Transverse colon (tissue), 4 donors: ENCODE data around the gene SLC35B2. TPM values are rescaled to one million over a fixed set of nuclear protein-coding genes. Genes with fewer than 3 reads are reported as not detected.

ENCODE experiments used
- DNase-seq: peaks from one replicate; pipeline ENCODE4 v3.0.0-alpha.2; 2019
- H3K27ac ChIP-seq, 4 donors: fragments of 200-600 bp; sonication (generic); 2 replicates each; pipeline ENCODE4 v1.5.1; 2016 to 2018; ENCODE audit warnings: inconsistent platforms in 4 of 4
- H3K27me3 ChIP-seq: fragments of 200-600 bp; sonication (generic); 2 replicates; pipeline ENCODE4 v1.5.1; 2017; ENCODE audit warnings: inconsistent platforms
- H3K36me3 ChIP-seq, 4 donors: fragments of 200-600 bp; sonication (generic); 2 replicates each; pipeline ENCODE4 v1.5.1; 2017 to 2019; ENCODE audit warnings: inconsistent platforms in 4 of 4
- H3K4me1 ChIP-seq, 4 donors: fragments of 200-600 bp; sonication (generic); 2 replicates each; pipeline ENCODE4 v1.5.1; 2017 to 2020; ENCODE audit warnings: inconsistent platforms in 4 of 4
- H3K4me3 ChIP-seq, 4 donors: fragments of 200-600 bp; sonication (generic); 1 replicate in 1 of 4; 2 replicates in 3 of 4; pipeline versions ENCODE4 v1.5.1 to v1.6.1; 2017 to 2019; ENCODE audit warnings: inconsistent platforms in 4 of 4
- H3K9me3 ChIP-seq, 2 donors: fragments of 200-600 bp; sonication (generic); 2 replicates each; pipeline ENCODE4 v1.5.1; 2017 to 2019; ENCODE audit warnings: inconsistent platforms in 2 of 2
- CTCF ChIP-seq, 5 experiments: fragments of 200-600 bp in 3 of 5; fragments of 450-650 bp in 2 of 5; sonication (generic) in 3 of 5; IDR thresholded peaks; 1 replicate in 2 of 5; 2 replicates in 3 of 5; pipeline ENCODE4 v1.5.1; 2016 to 2017; ENCODE audit warnings: antibody characterized with exemption in 5 of 5, inconsistent platforms in 3 of 5, mild to moderate bottlenecking in 2 of 5, moderate library complexity in 1 of 5
- EP300 ChIP-seq: sonication (generic); formaldehyde crosslinking; IDR thresholded peaks from one replicate; pipeline ENCODE4 v1.6.1; 2017; ENCODE audit warnings: antibody characterized with exemption, low read depth
- POLR2A ChIP-seq: fragments of 450-650 bp; IDR thresholded peaks from one replicate; pipeline ENCODE4 v1.6.1; 2016; ENCODE audit warnings: antibody characterized with exemption, mild to moderate bottlenecking, moderate library complexity
- POLR2AphosphoS5 ChIP-seq, 3 donors: sonication (generic); formaldehyde crosslinking; IDR thresholded peaks; one replicate each; pipeline ENCODE4 v1.6.1; 2016; ENCODE audit warnings: antibody characterized with exemption in 3 of 3
- WGBS, 2 donors: methylation state at CpG; one replicate each; pipeline ENCODE4 v1.1.5; 2018; ENCODE audit warnings: low coverage in 1 of 2; 5-methylcytosine and 5-hydroxymethylcytosine counted together
- in situ Hi-C, 4 donors: fragments of 200-750 bp; cut with MboI; loops; one replicate each; pipeline versions ENCODE4 v1.15.0 to v1.15.1; 2017; ENCODE audit warnings: low sequenced_read_pairs in 3 of 4, low pct_ligation_motif_present in 1 of 4, low pct_unique_long_range_greater_than_20kb in 1 of 4
- intact Hi-C: fragments of 100-400 bp; cut with DNase I; formaldehyde crosslinking; loops from one replicate; pipeline ENCODE4 v1.15.1; 2023; ENCODE audit warnings: low total_unique reads
- total RNA-seq, 4 donors: library from RNA; depleted of rRNA; stranded (reverse); fragments of >200 nt; gene quantifications; one replicate each; pipeline ENCODE4 v1.1.0, GENCODE V29; 2016

SLC35B2 gene
- total RNA-seq, 4 donors from 2014 or later, result 9.0 to 36.4 (median 22.5) TPM

- TF ChIP-seq POLR2A, result peak; percentile 79
- no peak for TF ChIP-seq EP300
- no peak for TF ChIP-seq CTCF (IDR thresholded peaks at IDR 0.05)
- TF ChIP-seq POLR2AphosphoS5 (IDR thresholded peaks at IDR 0.05), result peak; percentile 69 to 84 (median 82)
- H3K27me3 ChIP-seq, result no peaks in the 10 kb centered on the region
- H3K4me1 ChIP-seq, result peaks cover 32 to 53% (median 39%) of the 10 kb centered on the region in 4 donors
- peak overlapping the region; percentile 36 to 62 (median 44) for H3K4me3 ChIP-seq
- no peaks in the 10 kb centered on the region for H3K36me3 ChIP-seq
- peak; percentile 94 for DNase-seq
- 11 to 23% methylated on average over 5 to 22 of the region's 22 CpGs for WGBS, 2 donors
- in situ Hi-C loops, result loop anchor here in 2 of 4 donors (10.0 kb wide), 2 partner anchors 62 to 72 kb away; no protein-coding TSS in a partner anchor
- intact Hi-C loops, result loop anchor here (5.0 kb wide), 1 partner anchor 65 kb away; no protein-coding TSS in a partner anchor
- H3K27ac ChIP-seq, result peak overlapping the region; percentile 91 to 94 (median 92)
- no peaks in the 10 kb centered on the region for H3K9me3 ChIP-seq
Observed at GRCh38 chr6:44237021-44237812, 20.1 kb downstream of the SLC35B2 start.

- Histone ChIP-seq H3K27ac (peak overlapping the region; percentile 62 to 94 (median 92)), H3K4me1 (peaks cover 32 to 53% (median 39%) of the 10 kb centered on the region in 4 donors), H3K9me3 (no peaks in the 10 kb centered on the region), H3K36me3 (no peaks in the 10 kb centered on the region), H3K27me3 (no peaks in the 10 kb centered on the region), H3K4me3 (no peak overlapping the region)
- WGBS, 2 donors, result 90 to 98% methylated on average over 4 to 6 of the region's 6 CpGs
- in situ Hi-C loops (loop anchor here in 2 of 4 donors (10.0 kb wide), 2 partner anchors 61 to 71 kb away; no protein-coding TSS in a partner anchor), intact Hi-C loops (loop anchor here (2.0 to 5.0 kb wide), 2 partner anchors 15 to 64 kb away; no protein-coding TSS in a partner anchor)
- DNase-seq, result no peak
- TF ChIP-seq POLR2AphosphoS5 (IDR thresholded peaks at IDR 0.05) (no peak), CTCF (IDR thresholded peaks at IDR 0.05) (no peak), EP300 (no peak), POLR2A (no peak)
Observed at GRCh38 chr6:44235891-44236516, 21.3 kb downstream of the SLC35B2 start.

GRCh38 chr6:44235269-44235668 lies 22.1 kb downstream of the SLC35B2 start:
- H3K4me1 ChIP-seq, result peaks cover 32 to 53% (median 39%) of the 10 kb centered on the region in 4 donors
- DNase-seq, result no peak
- no peaks in the 10 kb centered on the region for H3K36me3 ChIP-seq
- in situ Hi-C loops, result loop anchor here in 2 of 4 donors (10.0 kb wide), 2 partner anchors 60 to 70 kb away; no protein-coding TSS in a partner anchor
- no peak overlapping the region for H3K4me3 ChIP-seq
- H3K27me3 ChIP-seq, result no peaks in the 10 kb centered on the region
- H3K9me3 ChIP-seq, result no peaks in the 10 kb centered on the region
- peak overlapping the region; percentile 62 to 94 (median 92) for H3K27ac ChIP-seq
- intact Hi-C loops, result loop anchor here (2.0 to 5.0 kb wide), 2 partner anchors 14 to 63 kb away; no protein-coding TSS in a partner anchor
- TF ChIP-seq POLR2A (no peak), CTCF (IDR thresholded peaks at IDR 0.05) (no peak), POLR2AphosphoS5 (IDR thresholded peaks at IDR 0.05) (no peak), EP300 (no peak)
- 63% methylated on average over 6 of the region's 6 CpGs; no CpG with 5 or more reads in 1 of the 2 donors for WGBS, 2 donors
